NCI-H128 (cell line): Measurements from ENCODE around the gene EPS8L3.
"Not testable (repeated sequence)": the region's sequence is repeated elsewhere in the genome, so short reads cannot be mapped to it uniquely, and the experiment has no call there.

Experiments
- DNase-seq: peaks from one replicate; lab custom pipeline; 2025; ENCODE audit not compliant: unreplicated experiment; lab: John Stamatoyannopoulos, UW

Gene EPS8L3

DNA sequence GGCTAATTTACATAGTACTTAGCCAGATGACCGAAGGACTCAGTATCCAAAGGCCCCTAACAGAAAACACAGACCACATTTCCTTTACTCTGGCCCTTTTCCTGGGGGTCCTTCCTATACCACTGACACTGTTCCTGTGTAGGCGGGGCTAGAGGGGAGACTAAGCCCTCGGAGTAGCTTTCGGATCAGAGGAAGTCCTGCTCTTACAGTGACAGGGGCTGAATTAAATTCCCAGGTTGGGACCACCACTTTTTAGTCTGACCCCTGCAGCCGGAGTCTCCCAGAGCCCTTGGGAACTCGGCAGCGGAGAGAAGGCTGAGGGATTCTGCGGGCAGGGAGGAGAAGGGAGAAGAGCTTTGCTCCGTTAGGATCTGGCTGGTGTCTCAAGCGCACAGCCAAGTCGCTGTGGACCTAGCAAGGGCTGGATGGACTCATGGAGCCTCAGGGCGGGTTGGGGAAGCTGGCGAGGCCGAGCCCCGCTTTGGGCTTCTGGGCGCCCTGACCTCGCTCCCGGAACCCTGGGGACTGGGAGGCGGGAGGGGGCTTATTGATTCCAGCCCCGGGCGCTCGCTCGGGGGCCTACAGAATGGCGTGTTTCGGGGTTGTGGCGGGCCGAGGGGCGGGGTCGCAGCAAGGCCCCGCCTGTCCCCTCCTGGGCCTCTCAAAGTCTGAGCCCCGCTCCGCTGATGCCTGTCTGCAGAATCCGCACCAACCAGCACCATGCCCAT is 52.0 kb downstream of the EPS8L3 start, which contains the start of gene GSTM5:
GSTM5 (plus strand) TSS at position 659 of the 728 bp plus-strand sequence; CDS start at position 721, 62 bp downstream.
- DNase-seq, result not testable (repeated sequence)

DNA sequence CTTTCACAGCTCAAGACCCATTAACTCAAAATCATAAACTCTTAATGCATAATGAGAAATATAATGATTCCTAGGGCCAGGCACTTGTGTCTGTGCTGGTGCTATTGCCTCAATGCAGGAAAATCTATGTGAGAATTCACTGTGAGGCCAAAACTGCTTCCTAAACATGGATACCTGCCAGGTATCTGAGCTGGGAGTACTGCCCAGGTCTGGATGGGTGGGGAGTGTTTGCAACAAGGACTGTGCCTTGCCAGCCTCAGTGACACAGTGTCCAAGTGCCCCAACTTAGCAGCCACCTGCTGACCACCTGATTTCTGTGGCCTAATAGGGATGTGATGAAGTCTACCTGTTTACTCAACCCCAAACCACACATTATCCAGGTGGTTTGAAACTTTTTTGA is 53.9 kb downstream of the EPS8L3 start:
- not testable (repeated sequence) for DNase-seq

DNA sequence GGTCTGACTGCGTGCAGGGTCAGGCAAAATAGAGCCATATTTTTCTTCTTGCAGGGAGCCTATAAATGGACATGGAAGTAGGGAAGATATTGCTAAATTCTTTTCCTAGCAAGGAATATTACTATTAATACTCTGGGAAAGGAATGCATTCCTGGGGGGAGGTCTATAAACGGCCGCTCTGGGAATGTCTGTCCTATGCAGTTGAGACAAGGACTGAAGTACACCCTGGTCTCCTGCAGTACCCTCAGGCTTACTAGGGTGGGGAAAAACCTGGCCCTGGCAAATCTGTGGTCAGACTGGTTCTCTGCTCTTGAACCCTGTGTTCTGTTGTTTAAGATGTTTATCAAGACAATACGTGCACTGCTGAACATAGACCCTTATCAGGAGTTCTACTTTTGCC is 54.8 kb downstream of the EPS8L3 start:
- DNase-seq, result not testable (repeated sequence)

DNA sequence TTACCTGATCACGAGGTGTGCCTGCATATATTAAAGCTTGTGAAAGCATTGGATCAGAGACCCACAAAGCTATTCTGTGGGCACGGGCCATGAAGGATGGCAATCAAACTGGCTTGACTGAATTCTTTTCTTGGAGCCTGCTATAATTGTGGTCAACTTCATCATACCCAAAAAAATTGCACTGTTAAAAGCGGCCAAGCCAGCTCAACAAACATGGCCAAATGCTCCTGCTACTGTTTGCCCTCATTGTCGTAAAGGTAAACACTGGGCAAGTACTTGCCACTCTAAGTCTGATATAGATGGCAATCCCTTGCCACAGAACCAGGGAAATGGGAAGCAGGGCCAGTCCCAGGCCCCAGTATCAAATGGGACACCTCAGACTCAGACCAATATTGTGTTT is 58.3 kb downstream of the EPS8L3 start:
- DNase-seq, result no peak

DNA sequence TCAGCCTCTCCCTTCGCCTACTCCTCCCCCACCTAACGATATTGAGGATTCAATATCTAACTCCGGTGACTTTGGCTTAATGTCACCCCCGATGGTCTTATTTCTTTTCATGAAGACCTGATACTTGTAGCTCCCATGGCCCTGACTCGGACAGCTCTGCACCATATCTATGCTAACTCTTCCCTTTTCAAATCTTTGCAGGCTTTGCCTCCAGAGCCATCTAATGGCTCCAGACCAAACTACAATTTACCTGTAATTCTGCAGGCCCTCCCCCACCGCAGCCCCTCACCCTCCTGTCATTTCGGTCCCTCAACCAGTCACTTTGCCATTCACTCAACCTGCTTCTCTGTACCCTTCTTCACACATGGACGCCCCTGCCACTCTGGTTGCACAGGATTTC is 59.5 kb downstream of the EPS8L3 start:
- DNase-seq, result no peak

DNA sequence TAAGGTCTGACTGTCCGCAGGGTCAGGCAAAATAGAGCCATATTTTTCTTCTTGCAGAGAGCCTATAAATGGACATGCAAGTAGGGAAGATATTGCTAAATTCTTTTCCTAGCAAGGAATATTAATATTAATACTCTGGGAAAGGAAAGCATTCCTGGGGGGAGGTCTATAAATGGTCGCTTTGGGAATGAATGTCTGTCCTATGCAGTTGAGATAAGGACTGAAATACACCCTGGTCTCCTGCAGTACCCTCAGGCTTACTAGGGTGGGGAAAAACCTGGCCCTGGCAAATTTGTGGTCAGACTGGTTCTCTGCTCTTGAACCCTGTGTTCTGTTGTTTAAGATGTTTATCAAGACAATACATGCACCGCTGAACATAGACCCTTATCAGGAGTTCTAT is 60.8 kb downstream of the EPS8L3 start:
- DNase-seq, result not testable (repeated sequence)
